Neural cell (in vitro differentiated cells): ENCODE data around the gene SH2D3A. TPM values are rescaled to one million over a fixed set of nuclear protein-coding genes. Genes with fewer than 3 reads are reported as not detected.

Experiments
- H2AFZ ChIP-seq: fragments of 200-600, 300-800 bp; sonication (generic), shearing (Covaris generic); 2 replicates; pipeline ENCODE4 v1.6.0; 2014; ENCODE audit warnings: low read depth, mild to moderate bottlenecking, antibody characterized with exemption, low read length, moderate library complexity
- H3F3A ChIP-seq: fragments of 200-600 bp; shearing (Covaris generic); 2 replicates; pipeline ENCODE4 v1.6.1; 2016; ENCODE audit warnings: mild to moderate bottlenecking, moderate library complexity, mixed read lengths, antibody characterized with exemption, low read length; ENCODE audit not compliant: insufficient read depth, poor library complexity, severe bottlenecking
- H3K27ac ChIP-seq: fragments of 200-600, 300-800 bp; sonication (generic), shearing (Covaris generic); 2 replicates; pipeline ENCODE4 v1.5.1; 2014; ENCODE audit warnings: mild to moderate bottlenecking, low read length, moderate library complexity
- H3K27me3 ChIP-seq: fragments of 300-800, 200-600 bp; sonication (generic), shearing (Covaris generic); 2 replicates; pipeline ENCODE4 v1.6.0; 2014; ENCODE audit warnings: mild to moderate bottlenecking, low read depth, low read length, moderate library complexity; ENCODE audit not compliant: insufficient read depth
- H3K36me3 ChIP-seq: fragments of 300-800, 200-600 bp; sonication (generic), shearing (Covaris generic); 2 replicates; pipeline ENCODE4 v1.5.1; 2014; ENCODE audit warnings: mild to moderate bottlenecking, antibody characterized with exemption, low read length, moderate library complexity; ENCODE audit not compliant: insufficient read depth
- H3K4me2 ChIP-seq: fragments of 300-800, 200-600 bp; sonication (generic), shearing (Covaris generic); 2 replicates; pipeline ENCODE4 v1.6.0; 2014; ENCODE audit warnings: mild to moderate bottlenecking, low read length
- H3K4me3 ChIP-seq: fragments of 300-800, 200-600 bp; sonication (generic), shearing (Covaris generic); 2 replicates; pipeline ENCODE4 v1.5.1; 2014; ENCODE audit warnings: mild to moderate bottlenecking, low read length, moderate library complexity
- H3K79me2 ChIP-seq: fragments of 200-600 bp; shearing (Covaris generic); replicated peaks from 2 replicates; pipeline ENCODE4 v1.6.0; 2014; ENCODE audit warnings: mild to moderate bottlenecking, low read length, moderate library complexity; ENCODE audit not compliant: insufficient read depth
- H3K9ac ChIP-seq: fragments of 300-800, 200-600 bp; sonication (generic), shearing (Covaris generic); 2 replicates; pipeline ENCODE4 v1.6.1; 2016; ENCODE audit warnings: mild to moderate bottlenecking, low read length, mixed read lengths
- H3K9me2 ChIP-seq: fragments of 200-600 bp; shearing (Covaris generic); 2 replicates; pipeline ENCODE4 v1.6.1; 2016; ENCODE audit warnings: mild to moderate bottlenecking, low read length, mixed read lengths; ENCODE audit not compliant: insufficient read depth
- H3K9me3 ChIP-seq: fragments of 200-600, 300-800 bp; sonication (generic), shearing (Covaris generic); 2 replicates; pipeline ENCODE4 v1.6.1; 2016; ENCODE audit warnings: mild to moderate bottlenecking, mixed run types, low read length, moderate library complexity, mixed read lengths
- H4K20me1 ChIP-seq: fragments of 200-600 bp; shearing (Covaris generic); 2 replicates; pipeline ENCODE4 v1.6.1; 2016; ENCODE audit warnings: mild to moderate bottlenecking, mixed run types; ENCODE audit not compliant: insufficient read depth
- CTCF ChIP-seq: fragments of 450-650 bp; IDR thresholded peaks from 2 replicates; pipeline ENCODE4 v1.5.1; 2014; ENCODE audit warnings: antibody characterized with exemption, mild to moderate bottlenecking, moderate library complexity; ENCODE audit not compliant: poor library complexity, severe bottlenecking
- EP300 ChIP-seq: fragments of 450-650 bp; conservative IDR thresholded peaks from 2 replicates; pipeline ENCODE4 v1.6.1; 2014; ENCODE audit warnings: antibody characterized with exemption, mild to moderate bottlenecking, moderate library complexity; ENCODE audit not compliant: poor library complexity, severe bottlenecking
- EZH2 ChIP-seq: fragments of 200-600, 300-800 bp; shearing (Covaris generic), sonication (generic); IDR thresholded peaks from 2 replicates; pipeline ENCODE4 v1.6.1; 2014; ENCODE audit warnings: antibody characterized with exemption, low read length, borderline replicate concordance, mild to moderate bottlenecking; ENCODE audit not compliant: insufficient read depth, poor library complexity, severe bottlenecking
- MXI1 ChIP-seq: fragments of 450-650 bp; conservative IDR thresholded peaks from 2 replicates; pipeline ENCODE4 v1.6.1; 2014; ENCODE audit warnings: antibody characterized with exemption, mild to moderate bottlenecking; ENCODE audit not compliant: poor library complexity, severe bottlenecking
- POLR2AphosphoS5 ChIP-seq: IDR thresholded peaks from 2 replicates; pipeline ENCODE4 v1.6.1; 2012
- RAD21 ChIP-seq: fragments of 450-650 bp; conservative IDR thresholded peaks from 2 replicates; pipeline ENCODE4 v1.6.1; 2014; ENCODE audit warnings: antibody characterized with exemption, mild to moderate bottlenecking, moderate library complexity
- REST ChIP-seq: IDR thresholded peaks from 2 replicates; pipeline ENCODE4 v1.6.1; 2012; ENCODE audit warnings: borderline replicate concordance
- SMC3 ChIP-seq: fragments of 450-650 bp; conservative IDR thresholded peaks from 2 replicates; pipeline ENCODE4 v1.6.1; 2014; ENCODE audit warnings: antibody characterized with exemption, mild to moderate bottlenecking, moderate library complexity; ENCODE audit not compliant: poor library complexity
- TAF1 ChIP-seq: IDR thresholded peaks from 2 replicates; pipeline ENCODE4 v1.6.1; 2012; ENCODE audit warnings: low read depth
- polyA plus RNA-seq: library from polyadenylated mRNA; depleted of rRNA; stranded (reverse); fragments of >200 nt; gene quantifications from 2 replicates; pipeline ENCODE4 v1.2.3, GENCODE V29; 2014

Gene SH2D3A
- polyA plus RNA-seq, 1 donor from 2014 or later = 3.6 TPM

GRCh38 chr19:6736917-6737283 is 30.3 kb downstream of the SH2D3A start:
- Histone ChIP-seq H3K4me2 (peak overlapping the region; percentile 93), H4K20me1 (no peaks in the 10 kb centered on the region), H3F3A (no peaks in the 10 kb centered on the region), H3K4me3 (peak overlapping the region; percentile 74), H3K27me3 (peaks cover 8% of the 10 kb centered on the region), H3K27ac (peak overlapping the region; percentile 92), H3K36me3 (no peaks in the 10 kb centered on the region), H3K9ac (peak overlapping the region; percentile 80), H3K9me3 (no peaks in the 10 kb centered on the region), H3K79me2 (no peaks in the 10 kb centered on the region), H2AFZ (peak overlapping the region; percentile 56), H3K9me2 (no peaks in the 10 kb centered on the region)
- TF ChIP-seq EZH2 = no peak
- TF ChIP-seq REST = no peak
- no peak for TF ChIP-seq CTCF
- TF ChIP-seq SMC3 = no peak
- no peak for TF ChIP-seq MXI1
- TF ChIP-seq POLR2AphosphoS5 = no peak
- TF ChIP-seq EP300 = no peak
- no peak for TF ChIP-seq RAD21
- TF ChIP-seq TAF1 = no peak

GRCh38 chr19:6736169-6736916 is 30.9 kb downstream of the SH2D3A start:
- Histone ChIP-seq H3K9ac (peak overlapping the region; percentile 80), H3K27ac (peak overlapping the region; percentile 92), H3F3A (no peaks in the 10 kb centered on the region), H3K4me2 (peak overlapping the region; percentile 93), H3K9me3 (no peaks in the 10 kb centered on the region), H3K9me2 (no peaks in the 10 kb centered on the region), H4K20me1 (no peaks in the 10 kb centered on the region), H3K27me3 (peaks cover 8% of the 10 kb centered on the region), H3K36me3 (no peaks in the 10 kb centered on the region), H3K4me3 (peak overlapping the region; percentile 74), H2AFZ (peak overlapping the region; percentile 56), H3K79me2 (no peaks in the 10 kb centered on the region)
- TF ChIP-seq SMC3 (peak; percentile 79), RAD21 (peak; percentile 61), EZH2 (no peak), TAF1 (no peak), EP300 (no peak), POLR2AphosphoS5 (no peak), REST (no peak), CTCF (peak; percentile 72)
